ENCODE results near the gene RGL1.
"Not testable (repeated sequence)": the region's sequence is repeated elsewhere in the genome, so short reads cannot be mapped to it uniquely, and the experiment has no call there.

RGL1 gene

DNA sequence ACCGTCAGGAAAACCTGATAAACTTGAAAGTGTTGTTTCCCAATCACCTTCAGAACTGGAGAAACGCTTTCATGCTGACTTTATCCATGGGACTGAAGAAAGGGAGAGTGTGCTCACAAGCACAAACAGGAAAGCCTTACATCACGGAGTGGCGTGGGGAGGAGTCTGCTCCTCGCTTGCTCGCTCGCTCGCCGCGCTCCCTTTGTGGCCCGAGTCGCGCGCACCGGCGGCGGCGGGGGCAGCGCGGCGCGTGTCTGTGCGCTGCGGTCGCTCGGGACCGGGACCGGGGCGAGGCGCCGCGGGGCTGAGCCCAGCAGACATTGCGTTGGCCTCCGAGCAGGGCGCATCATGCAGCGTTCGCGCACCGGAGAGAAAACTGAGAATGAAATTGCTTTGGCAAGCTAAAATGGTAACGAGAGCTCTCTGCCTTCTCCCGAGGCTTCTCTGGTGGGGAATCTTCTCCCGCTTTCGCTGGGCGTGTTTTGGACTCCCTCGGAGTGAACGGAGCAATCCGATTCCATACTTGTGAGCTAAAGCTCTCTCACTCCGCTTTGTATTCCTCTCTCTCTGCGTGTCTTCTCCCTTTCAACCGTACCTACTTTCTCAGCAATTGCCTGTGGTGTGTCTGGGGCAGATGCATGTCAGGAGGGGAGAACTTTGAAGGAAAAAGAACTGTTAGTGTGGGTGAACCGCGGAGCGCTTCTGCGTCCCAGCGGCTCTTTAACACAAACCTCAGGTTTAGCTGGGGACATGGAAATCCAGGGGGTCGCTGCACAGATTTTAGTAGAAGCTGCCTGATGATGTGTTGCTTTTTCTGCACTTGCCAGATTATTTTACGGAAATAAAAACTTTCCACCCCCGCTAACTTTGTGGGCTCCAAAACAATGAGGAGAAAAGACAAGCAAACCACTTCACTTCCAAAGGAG, at the start of gene RGL1:
RGL1 (plus strand) TSS at position 205 of the 926 bp plus-strand sequence; CDS start at position 383, 178 bp downstream.
- peak; percentile 22 for DNase-seq

DNA sequence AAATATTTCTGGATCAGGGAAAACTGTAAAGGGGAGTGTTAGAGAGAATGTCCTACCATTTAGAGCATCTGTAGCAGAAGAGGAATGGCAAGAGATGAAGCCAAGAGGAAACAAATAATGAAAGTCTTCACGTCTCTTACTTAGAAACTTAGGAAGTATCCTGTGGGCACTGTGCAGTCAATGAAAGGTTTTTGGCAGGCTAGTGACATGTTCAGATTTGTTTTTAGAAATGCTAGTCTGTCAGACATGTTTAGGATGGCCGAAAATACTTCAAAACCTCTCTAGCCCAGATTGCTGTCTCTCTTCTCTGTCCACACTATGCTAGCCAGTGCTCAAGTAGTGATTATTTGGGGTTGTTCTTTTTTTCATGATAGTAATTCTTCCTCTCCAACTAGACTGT, 48.6 kb upstream of the RGL1 start:
- no peak for DNase-seq

- DNase-seq: no peak
These were observed 47.9 kb upstream of the RGL1 start for GRCh38 chr1:183757061-183757460.

DNA sequence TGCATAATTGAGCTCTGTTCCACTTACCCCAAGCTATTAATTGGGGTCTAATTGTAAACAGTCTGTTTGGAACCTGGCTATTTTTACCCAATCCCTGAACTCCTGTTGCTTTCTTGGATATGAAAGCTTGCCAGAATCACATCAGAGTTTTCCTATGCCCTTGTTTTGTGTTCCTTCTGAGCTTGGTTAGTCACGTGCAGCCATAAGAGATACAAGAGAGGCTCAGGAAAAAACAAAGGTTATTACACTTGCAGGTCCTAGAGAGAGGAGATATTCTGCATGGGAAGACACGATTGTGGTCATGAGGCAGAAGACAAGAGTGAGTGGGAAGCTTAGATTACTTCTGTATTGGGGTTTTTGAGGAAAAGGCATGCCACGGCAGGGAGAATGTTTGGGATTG, 46.0 kb upstream of the RGL1 start:
- DNase-seq: no peak

DNA sequence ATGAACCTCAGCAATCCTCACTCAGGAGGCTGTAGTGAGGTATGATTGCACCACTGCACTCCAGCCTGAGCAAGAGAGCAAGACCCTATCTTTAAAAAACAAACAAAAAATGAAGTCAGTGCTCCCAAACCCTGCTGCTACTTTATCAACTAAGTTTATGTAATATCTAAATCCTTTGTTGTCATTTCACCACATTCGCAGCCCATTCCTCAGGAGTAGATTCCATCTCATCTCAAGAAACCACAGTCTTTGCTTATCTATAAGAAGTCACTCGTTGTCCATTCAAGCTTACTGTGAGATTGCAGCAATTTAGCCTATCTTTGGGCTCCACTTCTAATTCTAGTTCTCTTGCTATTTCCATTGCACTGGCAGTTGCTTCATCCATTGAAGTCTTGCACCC, 44.3 kb upstream of the RGL1 start:
- DNase-seq: no peak

DNA sequence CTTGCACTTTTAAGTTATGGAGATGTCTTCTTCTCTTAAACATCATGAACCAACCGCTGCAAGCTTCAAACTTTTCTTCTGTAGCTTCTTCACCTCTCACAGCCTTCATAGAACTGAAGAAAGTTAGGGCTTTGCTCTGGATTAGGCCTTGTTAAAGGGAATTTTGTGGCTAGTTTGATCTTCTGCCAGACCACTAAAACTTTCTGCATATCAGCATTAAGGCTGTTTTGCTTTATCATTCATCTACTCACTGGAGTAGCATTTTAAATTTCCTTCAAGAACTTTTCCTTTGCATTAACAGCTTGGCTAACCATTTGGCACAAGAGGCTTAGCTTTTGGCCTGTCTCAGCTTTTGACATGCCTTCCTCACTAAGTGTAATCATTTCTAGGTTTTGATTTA, 43.0 kb upstream of the RGL1 start:
- DNase-seq: no peak

GRCh38 chr1:183762856-183763255, 42.1 kb upstream of the RGL1 start:
- not testable (repeated sequence) for DNase-seq

DNA sequence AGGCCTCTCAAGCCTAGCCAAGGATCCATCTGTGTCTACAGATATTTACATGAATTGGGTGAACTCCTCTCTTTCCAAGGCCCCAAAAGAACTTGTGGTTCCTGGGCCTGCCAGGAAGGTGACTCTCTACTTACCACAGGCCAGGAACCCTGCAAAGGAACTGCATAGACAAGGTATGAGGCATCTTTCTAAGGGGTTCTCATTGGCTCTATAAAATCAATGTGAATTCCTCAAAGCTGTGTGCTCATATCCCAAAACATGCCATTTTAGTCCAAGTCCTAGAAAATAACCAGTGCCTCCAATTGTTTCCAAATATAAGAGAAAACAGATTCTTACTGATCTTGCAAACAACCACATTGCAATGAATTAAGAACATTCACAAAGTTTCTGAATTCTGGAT, 39.9 kb upstream of the RGL1 start:
- no peak for DNase-seq

GRCh38 chr1:183769956-183770815, 34.7 kb upstream of the RGL1 start:
- no peak for DNase-seq

DNA sequence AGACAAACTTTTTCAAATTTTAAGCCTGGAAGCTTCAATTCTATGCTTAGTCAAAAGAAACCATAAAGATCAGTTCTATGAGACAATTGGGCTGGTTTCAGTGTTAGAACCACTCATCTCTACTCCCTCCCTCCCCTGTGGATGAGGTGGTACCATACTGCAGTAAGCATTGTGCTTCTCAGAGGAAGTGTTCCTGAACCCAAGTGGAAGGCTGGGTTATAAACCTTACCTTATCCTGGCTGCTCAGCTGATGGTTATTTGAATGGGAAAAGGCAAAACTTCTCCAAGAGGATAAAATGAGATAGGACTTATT, 34.1 kb upstream of the RGL1 start:
- no peak for DNase-seq

DNA sequence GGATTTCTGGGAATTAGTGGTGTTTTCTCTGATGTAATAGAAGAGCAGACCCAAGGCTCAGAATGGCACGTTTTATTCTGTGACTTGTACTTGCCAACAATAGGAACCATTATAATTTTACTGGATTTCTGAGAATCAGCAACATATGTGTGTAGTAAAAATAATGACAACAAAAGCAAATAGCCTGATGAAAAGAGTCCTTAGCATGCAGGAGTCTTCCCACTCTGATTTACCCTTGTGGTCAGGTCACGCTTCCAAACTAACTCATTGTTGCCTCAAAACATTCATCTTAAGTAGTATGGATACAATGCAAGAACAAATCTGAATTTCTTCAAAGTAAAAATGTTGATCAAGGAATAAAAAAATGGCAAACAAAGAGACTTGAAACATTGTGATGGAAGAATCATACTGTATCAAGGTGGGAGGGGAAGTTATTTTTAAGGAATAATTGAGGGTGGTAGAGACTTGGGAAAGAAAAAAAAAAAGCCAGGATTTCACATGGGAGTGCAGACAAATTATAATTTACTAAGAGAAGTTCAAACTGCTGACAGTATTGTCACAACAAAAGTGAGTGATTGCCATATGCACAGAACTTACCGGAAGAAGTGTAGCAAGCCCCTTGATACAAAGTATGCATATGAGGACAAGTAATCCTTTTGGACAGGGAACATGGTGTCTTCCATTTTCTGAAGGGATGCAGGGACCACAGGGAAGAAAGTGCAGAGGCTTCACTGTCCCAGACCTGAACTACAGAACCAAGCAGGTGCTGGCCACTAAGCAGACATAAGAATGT, 31.2 kb upstream of the RGL1 start:
- DNase-seq: no peak

DNA sequence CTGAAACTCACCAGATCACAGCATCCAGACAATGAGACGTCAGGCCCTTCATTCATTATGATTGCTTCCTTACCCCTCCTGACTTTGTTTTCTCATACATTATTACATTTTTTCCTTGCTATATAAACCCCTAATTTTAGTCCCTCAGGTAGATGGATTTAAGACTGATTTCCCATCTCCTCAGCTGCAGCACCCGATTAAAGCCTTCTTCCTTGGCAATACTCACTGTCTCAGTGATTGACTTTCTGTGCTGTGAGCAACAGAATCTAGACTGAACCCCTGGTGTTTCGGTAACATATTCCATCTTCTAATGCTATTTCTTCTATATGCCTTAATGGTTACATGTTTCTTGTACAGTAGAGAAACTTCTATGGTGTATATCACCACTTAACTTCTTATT, 30.0 kb upstream of the RGL1 start:
- DNase-seq: no peak

DNA sequence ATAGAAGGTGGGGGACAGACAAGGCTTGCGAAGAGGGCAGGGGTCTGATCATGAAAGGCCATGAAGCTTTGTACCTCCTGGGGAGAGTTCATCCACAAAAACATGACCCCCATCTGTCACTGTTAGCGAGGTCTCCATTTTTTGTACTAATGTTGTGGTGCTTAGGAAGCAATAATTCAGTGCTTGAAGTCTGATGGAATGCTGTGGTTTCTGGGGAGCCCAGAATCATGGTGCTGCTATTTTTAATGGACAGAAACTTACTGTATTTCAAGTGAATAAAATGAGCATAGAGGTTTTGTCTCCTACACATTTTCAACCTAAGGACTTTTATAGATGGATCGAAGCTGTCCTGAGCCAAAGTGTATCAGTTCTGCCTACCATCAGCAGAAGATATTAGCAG, 28.2 kb upstream of the RGL1 start:
- DNase-seq: no peak

DNA sequence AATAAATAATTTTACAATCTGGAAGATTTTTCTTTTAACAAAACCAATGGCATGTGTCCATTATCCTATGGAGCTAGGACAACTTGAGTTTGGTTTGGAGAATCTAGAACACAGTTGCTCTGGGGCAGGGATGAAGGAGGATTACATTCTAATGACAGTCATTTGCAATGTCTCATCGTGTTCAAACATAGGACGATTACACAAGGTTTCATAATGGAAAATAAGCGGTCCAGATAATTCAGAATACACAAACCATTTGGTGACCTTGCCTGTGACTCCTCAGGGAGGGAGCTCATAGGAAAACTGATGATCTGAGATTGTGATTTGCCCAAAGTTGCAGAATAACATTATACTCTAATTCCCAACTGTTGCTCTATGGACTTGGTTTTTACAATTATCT, 27.6 kb upstream of the RGL1 start:
- DNase-seq: no peak

DNA sequence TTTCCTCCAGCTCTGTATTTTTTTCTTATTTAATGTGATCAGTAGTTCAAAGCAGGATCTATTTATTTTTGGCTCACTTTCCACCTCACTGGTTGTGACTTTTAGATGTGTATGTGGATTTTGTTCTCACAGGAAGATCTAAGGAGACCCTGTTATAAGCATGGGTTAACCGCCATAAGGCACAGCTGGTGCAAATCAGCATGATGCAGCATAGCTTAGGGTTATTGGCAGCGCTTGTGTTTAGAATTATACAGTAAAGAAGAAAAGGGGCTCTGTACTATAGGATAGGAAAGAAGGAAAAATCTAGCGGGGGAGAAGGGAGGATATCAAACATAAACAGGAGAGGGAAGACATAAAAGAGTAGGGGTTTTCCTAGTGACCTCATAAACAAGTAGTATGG, 26.9 kb upstream of the RGL1 start:
- no peak for DNase-seq

DNA sequence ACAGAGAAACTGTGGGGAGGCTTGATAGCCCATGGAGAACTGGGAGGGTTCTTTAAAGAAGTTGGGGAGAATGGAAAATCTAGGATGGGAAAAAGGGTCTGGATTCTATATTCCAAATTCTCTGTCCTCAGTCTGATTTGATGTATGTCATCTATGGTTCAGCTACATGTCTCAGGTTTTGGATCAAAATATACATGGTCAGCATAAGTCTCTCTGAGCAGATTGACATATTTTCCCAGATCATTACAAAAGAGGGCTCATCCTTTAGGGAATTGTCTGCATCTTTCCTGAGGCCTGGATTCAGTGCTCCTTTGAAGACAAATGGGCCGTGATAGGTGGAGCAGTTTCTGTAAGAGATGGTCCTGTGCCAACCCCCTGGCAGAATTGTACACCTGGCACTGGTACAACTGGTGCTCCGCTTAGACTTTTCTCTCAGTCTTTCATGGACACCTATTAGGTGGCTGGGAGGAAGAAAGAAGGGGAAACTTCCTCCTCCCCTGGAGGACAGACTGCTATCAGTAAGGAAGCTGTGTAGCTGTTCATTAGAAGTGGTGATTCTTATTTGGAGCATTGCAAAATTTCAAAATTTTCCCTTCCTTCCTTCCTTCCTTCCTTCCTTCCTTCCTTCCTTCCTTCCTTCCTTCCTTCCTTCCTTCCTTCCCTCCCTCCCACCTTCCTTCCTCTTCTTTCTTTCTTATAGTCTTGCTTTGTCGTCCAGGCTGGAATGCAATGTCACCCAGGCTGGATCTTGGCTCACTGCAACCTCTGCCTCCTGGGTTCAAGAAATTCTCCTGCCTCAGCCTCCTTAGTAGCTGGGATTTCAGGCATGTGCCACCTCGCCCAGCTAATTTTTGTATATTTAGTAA, 26.1 kb upstream of the RGL1 start:
- DNase-seq: no peak

GRCh38 chr1:183780159-183780558, 24.8 kb upstream of the RGL1 start:
- DNase-seq: no peak

DNA sequence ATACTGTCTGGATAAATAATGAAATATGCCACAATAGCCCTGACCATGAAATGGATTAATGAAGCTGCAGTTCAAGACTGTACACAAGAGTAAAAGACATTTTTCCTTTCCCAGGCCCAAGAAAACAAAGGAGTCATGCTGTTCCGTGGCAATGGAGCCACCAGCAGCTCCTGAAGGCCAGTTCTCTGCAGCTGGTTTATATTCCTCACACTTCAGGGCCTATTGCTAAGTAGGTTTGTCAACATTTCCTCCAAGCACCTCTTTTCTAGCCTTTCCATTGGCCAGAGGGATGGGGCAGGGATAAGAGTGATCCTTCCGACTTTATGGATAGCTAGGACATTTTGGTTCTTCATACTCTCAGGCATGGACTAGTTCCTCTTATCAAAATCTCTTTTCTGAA, 24.2 kb upstream of the RGL1 start:
- DNase-seq: no peak

- no peak for DNase-seq
These were observed 21.6 kb upstream of the RGL1 start for GRCh38 chr1:183783342-183783741.

GRCh38 chr1:183783767-183784637, 20.9 kb upstream of the RGL1 start:
- DNase-seq: no peak

GRCh38 chr1:183785921-183786320, 19.0 kb upstream of the RGL1 start:
- DNase-seq: not testable (repeated sequence)
